Posterior vena cava (tissue), 2 donors: Measurements from ENCODE around the gene PCDH19. TPM values are rescaled to one million over a fixed set of nuclear protein-coding genes. Genes with fewer than 3 reads are reported as not detected.

Experiments used
- DNase-seq: peaks from one replicate; pipeline ENCODE4 v3.0.0-alpha.2; 2020; ENCODE audit warnings: low spot score
- intact Hi-C, 2 donors: fragments of 100-400 bp; cut with DNase I; formaldehyde crosslinking; loops; one replicate each; pipeline versions ENCODE4 v1.14.1 to v1.14.2; 2022 to 2023
- total RNA-seq, 2 donors: library from RNA; stranded (reverse); fragmentation: NEBNext Ultra II Directional; extraction: Animal tissue kit (Norgen Biotek cat#: 25700); gene quantifications; one replicate each; pipeline ENCODE4 v1.2.1, GENCODE V29; 2021
- donor health status: DM: yes; HTN: yes; CAD: no.
- donor health status: DM: yes; HTN: yes; CAD: no.

Gene PCDH19
- total RNA-seq, 2 donors from 2014 or later: 0.79 to 1.1 TPM

GRCh38 chrX:100407784-100408712, 2.0 kb downstream of the PCDH19 start:
- DNase-seq: no peak
- intact Hi-C loops: no loop called here

- no peak for DNase-seq
- intact Hi-C loops: no loop called here
Observed at GRCh38 chrX:100407147-100407783, 2.8 kb downstream of the PCDH19 start.

GRCh38 chrX:100405424-100405823, 4.6 kb downstream of the PCDH19 start:
- DNase-seq: no peak
- intact Hi-C loops: no loop called here

GRCh38 chrX:100404851-100405250, 5.2 kb downstream of the PCDH19 start:
- DNase-seq: no peak
- intact Hi-C loops: no loop called here

- intact Hi-C loops: no loop called here
- no peak for DNase-seq
Observed at GRCh38 chrX:100395781-100396180, 14.3 kb downstream of the PCDH19 start.

GRCh38 chrX:100381619-100382018, 28.5 kb downstream of the PCDH19 start:
- no peak for DNase-seq
- intact Hi-C loops: no loop called here

GRCh38 chrX:100379388-100379986, 30.6 kb downstream of the PCDH19 start:
- intact Hi-C loops: no loop called here
- DNase-seq: no peak

GRCh38 chrX:100377826-100378225, 32.2 kb downstream of the PCDH19 start:
- intact Hi-C loops: no loop called here
- no peak for DNase-seq

GRCh38 chrX:100376576-100376975, 33.5 kb downstream of the PCDH19 start:
- intact Hi-C loops: no loop called here
- DNase-seq: no peak

GRCh38 chrX:100373673-100374072, 36.4 kb downstream of the PCDH19 start:
- intact Hi-C loops: no loop called here
- DNase-seq: no peak

- intact Hi-C loops: no loop called here
Observed at GRCh38 chrX:100368167-100368566, 41.9 kb downstream of the PCDH19 start.

GRCh38 chrX:100363896-100364295, 46.2 kb downstream of the PCDH19 start:
- DNase-seq: no peak
- intact Hi-C loops: no loop called here

More at GRCh38 chrX:100368167-100368566, 41.9 kb downstream of the PCDH19 start:
- DNase-seq: no peak

GRCh38 chrX:100358766-100359165, 51.3 kb downstream of the PCDH19 start:
- no peak for DNase-seq
- intact Hi-C loops: no loop called here

GRCh38 chrX:100356351-100356896, 53.6 kb downstream of the PCDH19 start:
- DNase-seq: no peak
- intact Hi-C loops: no loop called here

GRCh38 chrX:100355680-100356079, 54.4 kb downstream of the PCDH19 start:
- DNase-seq: no peak
- intact Hi-C loops: no loop called here

- intact Hi-C loops: no loop called here
- no peak for DNase-seq
Observed at GRCh38 chrX:100353326-100353725, 56.7 kb downstream of the PCDH19 start.

GRCh38 chrX:100350704-100351489, 59.2 kb downstream of the PCDH19 start:
- intact Hi-C loops: no loop called here
- DNase-seq: no peak

- DNase-seq: no peak
- intact Hi-C loops: no loop called here
Observed at GRCh38 chrX:100349391-100349790, 60.7 kb downstream of the PCDH19 start.

- intact Hi-C loops: no loop called here
- DNase-seq: no peak
Observed at GRCh38 chrX:100341142-100341510, 68.9 kb downstream of the PCDH19 start.
